NCI-H460 (cell line): ENCODE data around the gene MCOLN3. TPM values are rescaled to one million over a fixed set of nuclear protein-coding genes. Genes with fewer than 3 reads are reported as not detected.
"Not testable (repeated sequence)": the region's sequence is repeated elsewhere in the genome, so short reads cannot be mapped to it uniquely, and the experiment has no call there.

ENCODE experiments used
- DNase-seq: peaks from one replicate; pipeline ENCODE4 v3.0.0-alpha.2; 2016; ENCODE audit warnings: low read depth; ENCODE audit errors: extremely low read depth
- total RNA-seq: library from RNA; depleted of rRNA; stranded (reverse); fragments of >200 nt; shearing (Covaris generic); gene quantifications from 2 replicates; pipeline ENCODE4 v1.2.3, GENCODE V29; 2014; rRNA removed

MCOLN3 gene
- total RNA-seq, 1 experiment from 2014 or later, result 0.67 TPM

DNA sequence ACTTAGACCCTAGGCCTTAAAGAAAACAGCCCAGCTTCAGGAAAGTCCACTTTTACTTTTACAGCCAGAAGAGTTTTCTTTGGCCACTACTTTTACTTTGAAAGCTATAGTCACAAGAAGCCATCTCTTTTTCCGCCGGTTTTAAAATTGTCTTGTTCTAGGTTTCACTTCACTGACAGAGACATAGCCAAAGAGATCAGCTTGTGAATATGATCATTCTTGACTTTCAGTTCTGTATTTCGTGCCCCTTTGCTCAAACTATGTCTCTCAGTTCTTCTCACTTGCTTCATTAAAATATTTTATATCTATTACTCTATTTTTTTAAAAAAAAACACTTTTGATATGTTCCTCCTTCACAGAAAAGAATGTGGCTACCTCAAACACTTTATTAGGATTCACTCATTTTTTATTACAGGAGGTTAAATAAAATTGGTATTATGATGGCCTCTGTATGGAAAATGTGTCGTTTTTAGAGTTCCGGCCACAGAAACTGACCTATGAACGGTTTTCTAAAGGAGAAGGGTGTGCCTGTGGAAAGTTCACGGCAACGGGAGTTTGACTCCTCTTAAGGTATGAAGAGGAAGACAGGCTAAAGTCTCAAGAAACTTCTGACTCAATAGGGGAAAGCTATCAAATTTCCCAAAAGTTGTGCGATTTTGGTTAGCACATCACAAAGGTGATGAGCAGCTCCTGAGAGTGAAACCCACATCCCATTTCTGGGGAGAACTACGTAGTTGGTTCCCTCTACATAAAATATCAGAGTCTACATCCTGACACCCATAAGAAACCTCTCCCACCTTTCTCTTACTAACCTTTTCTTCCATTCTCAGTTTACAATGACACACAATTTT lies 52.6 kb downstream of the MCOLN3 start:
- DNase-seq, result no peak

DNA sequence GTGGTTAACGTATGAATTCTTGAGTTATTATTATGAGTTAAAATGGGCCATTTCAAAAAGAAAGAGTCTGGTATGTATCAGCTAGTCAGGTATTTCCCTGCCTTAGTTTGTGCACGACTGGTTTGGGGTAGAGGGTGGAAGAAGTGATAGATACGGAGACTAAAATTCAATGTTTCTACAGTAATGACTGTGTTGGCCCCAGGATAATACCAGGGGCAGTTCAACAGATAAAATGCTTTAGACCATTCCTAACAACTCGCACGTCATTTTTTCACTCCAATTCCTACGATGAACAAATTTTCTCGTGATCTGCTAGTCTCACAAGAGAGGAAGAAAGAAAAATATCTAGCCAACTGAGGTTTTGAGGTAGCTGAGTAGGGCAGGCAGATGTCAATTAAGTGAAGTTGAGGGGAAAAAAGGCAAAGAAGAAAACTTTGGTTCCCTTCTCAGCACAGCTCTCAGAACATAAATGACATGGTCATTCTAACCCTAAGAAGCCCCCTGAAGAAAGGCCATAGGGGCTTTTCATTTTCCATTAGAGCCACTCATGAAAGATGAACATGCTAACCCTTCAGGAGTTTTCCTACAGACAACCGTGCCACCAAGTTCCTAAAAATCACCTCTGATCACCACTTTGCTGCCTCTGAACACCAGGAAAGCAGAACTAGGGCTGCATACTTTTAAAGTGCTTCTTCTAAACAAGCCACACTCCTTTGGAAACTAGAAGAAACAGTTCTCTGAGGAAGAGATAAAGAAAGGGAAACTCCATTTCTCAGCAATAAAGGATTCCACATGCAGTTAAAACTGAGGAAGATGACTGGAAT lies 57.0 kb downstream of the MCOLN3 start:
- no peak for DNase-seq

DNA sequence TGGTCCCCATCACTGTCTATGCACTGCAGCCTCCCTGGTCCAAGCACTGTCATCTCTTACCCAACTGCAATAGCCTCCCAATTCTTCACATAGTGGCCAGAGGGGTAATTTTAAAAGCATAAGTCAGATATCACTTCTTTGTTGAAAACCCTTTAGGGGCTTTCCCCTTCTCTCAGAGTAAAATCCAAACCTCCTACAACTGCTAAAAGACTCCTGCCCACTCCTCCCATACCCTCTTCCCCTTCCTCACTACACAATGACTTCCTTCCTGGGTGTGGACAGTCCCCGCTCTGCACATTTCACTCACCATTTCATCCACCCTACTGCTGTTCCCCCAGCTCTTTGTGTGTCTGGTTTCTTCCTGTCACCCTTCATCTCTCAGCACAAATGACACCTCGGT lies 59.7 kb downstream of the MCOLN3 start:
- DNase-seq, result no peak

GRCh38 chr1:84986561-84986960 lies 61.7 kb downstream of the MCOLN3 start:
- not testable (repeated sequence) for DNase-seq

DNA sequence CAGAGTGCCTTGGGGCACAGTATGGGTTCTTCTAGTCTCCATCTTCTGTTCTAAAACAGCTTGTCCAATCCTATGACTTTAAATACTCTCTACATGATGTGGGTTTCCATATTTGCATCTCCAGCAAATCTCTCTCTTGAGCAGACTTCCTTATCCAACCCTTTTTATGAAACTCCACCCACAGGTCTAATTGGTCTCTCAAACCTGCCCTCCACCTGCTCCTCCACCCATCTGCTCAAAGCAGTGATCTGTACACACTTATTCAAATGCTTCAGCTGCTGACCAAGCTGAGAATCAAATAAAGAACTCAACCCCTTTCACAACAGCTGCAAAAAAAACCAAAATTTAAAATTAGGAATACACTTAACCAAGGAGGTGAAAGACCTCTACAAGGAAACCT lies 62.9 kb downstream of the MCOLN3 start:
- DNase-seq, result no peak

- DNase-seq, result no peak
Measured at GRCh38 chr1:84982395-84982794, 65.9 kb downstream of the MCOLN3 start.

DNA sequence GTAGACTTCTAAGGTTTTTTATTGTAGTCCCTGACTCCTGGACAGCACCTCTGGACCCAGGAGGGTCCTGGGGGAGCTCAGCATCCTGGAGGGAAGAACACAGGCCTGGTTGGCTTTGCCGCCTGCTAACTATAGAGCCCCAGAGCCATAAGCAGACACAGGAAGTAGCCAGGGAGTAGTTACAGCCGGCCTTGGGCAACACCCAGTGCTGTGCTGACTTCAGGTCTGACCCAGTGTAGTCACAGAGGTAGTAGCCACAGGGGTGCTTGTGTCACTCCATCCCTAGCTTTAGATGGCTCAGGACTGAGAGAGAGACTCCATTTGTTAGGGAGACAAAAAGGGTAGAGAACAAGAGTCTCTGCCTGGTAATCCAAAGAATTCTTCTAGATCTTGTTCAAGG lies 73.3 kb downstream of the MCOLN3 start:
- DNase-seq, result no peak

DNA sequence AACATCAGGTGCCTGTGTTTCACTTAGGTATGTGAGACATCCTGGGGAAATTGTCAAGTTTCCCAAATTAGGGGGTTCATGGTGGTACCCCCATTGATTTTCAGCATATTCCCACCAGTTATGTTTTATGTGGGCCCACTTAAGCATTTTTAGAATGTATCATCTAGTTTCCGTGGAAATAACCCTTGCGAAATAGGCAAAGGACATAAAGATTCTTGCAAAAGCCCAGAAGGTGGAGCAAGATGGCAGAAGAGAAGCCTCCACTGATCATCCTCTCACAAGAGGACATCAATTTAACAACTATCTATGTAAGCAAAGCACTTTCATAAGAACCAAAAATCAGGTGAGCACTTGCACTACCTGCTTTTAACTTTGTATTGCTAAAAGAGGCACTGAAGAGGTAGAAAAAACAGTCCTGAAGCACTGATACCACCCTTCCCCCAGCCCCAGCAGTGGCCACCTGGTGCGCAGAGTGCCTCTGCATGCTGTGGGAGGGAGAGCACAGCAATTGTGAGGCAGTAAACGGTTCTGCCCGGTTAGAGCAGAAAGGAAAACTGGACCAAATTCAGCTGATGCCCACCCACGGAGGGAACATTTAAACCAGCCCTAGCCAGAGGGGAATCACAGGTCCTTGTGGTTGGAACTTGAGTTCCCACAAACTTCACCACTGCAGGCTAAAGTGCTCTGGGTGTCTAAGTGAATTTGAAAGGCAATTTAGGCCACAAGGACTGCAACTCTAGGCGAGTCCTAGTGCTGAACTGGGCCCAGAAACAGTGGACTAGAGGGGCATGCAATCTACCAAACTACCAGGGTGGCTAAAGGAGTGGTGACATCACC lies 74.6 kb downstream of the MCOLN3 start:
- DNase-seq, result no peak

GRCh38 chr1:84972377-84972987 lies 75.8 kb downstream of the MCOLN3 start:
- peak; percentile 32 for DNase-seq

DNA sequence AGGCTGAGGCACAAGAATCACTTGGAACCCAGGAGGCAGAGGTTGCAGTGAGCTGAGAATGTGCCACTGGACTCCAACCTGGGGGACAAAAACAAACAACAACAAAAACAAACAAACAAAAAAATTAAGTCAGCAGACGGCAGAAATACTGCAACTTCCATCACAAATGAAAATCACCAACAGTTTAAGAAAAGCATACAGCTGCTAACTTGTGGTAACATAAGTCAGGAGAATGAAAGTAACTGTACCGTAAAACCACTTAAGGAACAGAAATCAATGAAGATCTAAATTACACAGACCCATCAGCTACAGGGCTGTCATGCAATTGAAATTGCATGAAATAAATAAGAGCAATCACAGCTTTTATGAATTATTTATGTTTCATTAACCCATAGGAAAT lies 76.3 kb downstream of the MCOLN3 start:
- DNase-seq, result no peak

GRCh38 chr1:84969489-84970250 lies 78.6 kb downstream of the MCOLN3 start:
- no peak for DNase-seq

- no peak for DNase-seq
Measured at GRCh38 chr1:84968865-84969264, 79.4 kb downstream of the MCOLN3 start.

GRCh38 chr1:84968101-84968500 lies 80.2 kb downstream of the MCOLN3 start:
- no peak for DNase-seq

Other genes with a start within 250 kb of the MCOLN3 start
- 0.57 and 1.2 TPM in 2 replicates for gene LPAR3, start 155.3 kb downstream of the MCOLN3 start, total RNA-seq
- 7.6 and 9.8 TPM in 2 replicates for gene MCOLN2, start 51.4 kb downstream of the MCOLN3 start, total RNA-seq
- gene SYDE2, start 152.5 kb upstream of the MCOLN3 start, total RNA-seq, result 5.2 and 5.5 TPM in 2 replicates
- 16.7 and 20.4 TPM in 2 replicates for gene C1orf52, start 211.2 kb upstream of the MCOLN3 start, total RNA-seq
- gene BCL10, start 228.1 kb upstream of the MCOLN3 start, total RNA-seq, result 19.2 and 19.8 TPM in 2 replicates